Breast epithelium (tissue), 4 donors: Measurements from ENCODE around the gene GTPBP3. TPM values are rescaled to one million over a fixed set of nuclear protein-coding genes. Genes with fewer than 3 reads are reported as not detected.
"Not testable (repeated sequence)": the region's sequence is repeated elsewhere in the genome, so short reads cannot be mapped to it uniquely, and the experiment has no call there.

Experiments
- DNase-seq, 2 donors: peaks; one replicate each; pipeline ENCODE4 v3.0.0-alpha.2; 2019; ENCODE audit warnings: low spot score in 2 of 2
- H3K27ac ChIP-seq, 2 donors: fragments of 200-600 bp; sonication (generic) in 1 of 2; one replicate each; pipeline ENCODE4 v1.5.1; 2016 to 2019; ENCODE audit warnings: mild to moderate bottlenecking in 1 of 2
- H3K27me3 ChIP-seq, 2 donors: fragments of 200-600 bp; sonication (generic) in 1 of 2; one replicate each; pipeline versions ENCODE4 v1.5.1 to v1.6.0; 2017 to 2019; ENCODE audit warnings: control low read depth in 1 of 2, mild to moderate bottlenecking in 1 of 2
- H3K36me3 ChIP-seq: fragments of 200-600 bp; one replicate; pipeline ENCODE4 v1.5.1; 2019
- H3K4me1 ChIP-seq, 2 donors: fragments of 200-600 bp; sonication (generic); one replicate each; pipeline ENCODE4 v1.5.1; 2016 to 2019; ENCODE audit warnings: control low read depth in 1 of 2
- H3K4me3 ChIP-seq, 3 donors: fragments of 200-600 bp; sonication (generic); 1 replicate in 2 of 3; 2 replicates in 1 of 3; pipeline ENCODE4 v1.5.1; 2016 to 2019; ENCODE audit warnings: mild to moderate bottlenecking in 3 of 3, moderate library complexity in 2 of 3
- H3K9me3 ChIP-seq, 2 donors: fragments of 200-600 bp; sonication (generic) in 1 of 2; one replicate each; pipeline ENCODE4 v1.5.1; 2016 to 2019; ENCODE audit warnings: control low read depth in 1 of 2
- POLR2A ChIP-seq: fragments of 450-650 bp; IDR thresholded peaks from one replicate; pipeline ENCODE4 v1.6.1; 2016; ENCODE audit warnings: antibody characterized with exemption, mild to moderate bottlenecking, moderate library complexity
- POLR2AphosphoS5 ChIP-seq, 3 donors: sonication (generic); formaldehyde crosslinking; IDR thresholded peaks; one replicate each; pipeline ENCODE4 v1.6.1; 2017; ENCODE audit warnings: antibody characterized with exemption in 3 of 3
- intact Hi-C: fragments of 100-400 bp; cut with DNase I; formaldehyde crosslinking; loops from one replicate; pipeline ENCODE4 v1.15.1; 2023; ENCODE audit warnings: low total_unique reads
- total RNA-seq, 3 donors: library from RNA; depleted of rRNA; stranded (reverse); fragments of >200 nt; gene quantifications; one replicate each; pipeline ENCODE4 v1.1.0, GENCODE V29; 2016
- TF ChIP-seq, protein P1 (sequence below), 3 donors: fragments of 450-650 bp; IDR thresholded peaks; one replicate each; pipeline ENCODE4 v1.5.1; 2016 to 2017; ENCODE audit warnings: antibody characterized with exemption in 3 of 3, mild to moderate bottlenecking in 3 of 3, moderate library complexity in 3 of 3

Gene GTPBP3
- total RNA-seq, 3 donors from 2014 or later: 15.5 to 22.6 (median 17.7) TPM

DNA sequence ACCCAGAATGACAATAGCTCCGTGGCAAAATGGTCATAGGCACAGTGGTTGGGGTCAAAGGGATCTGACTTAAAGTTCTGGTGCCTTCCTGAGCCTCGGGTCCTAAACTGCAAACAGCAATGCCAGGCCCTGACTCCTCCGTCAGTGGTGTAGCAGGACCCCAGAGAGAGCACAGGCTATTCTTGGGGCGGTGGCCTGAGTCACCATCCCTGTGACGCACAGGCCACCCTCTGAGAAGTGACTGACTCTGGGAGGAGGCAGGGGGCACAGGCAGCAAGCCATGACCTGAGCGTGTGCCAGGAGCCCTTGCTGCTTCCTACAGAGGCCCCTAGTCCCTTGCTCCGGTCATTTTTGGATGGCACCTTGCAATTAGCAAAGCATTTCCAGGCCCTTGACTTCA is 21.0 kb downstream of the GTPBP3 start:
- H3K9me3 ChIP-seq: no peaks in the 10 kb centered on the region

DNA sequence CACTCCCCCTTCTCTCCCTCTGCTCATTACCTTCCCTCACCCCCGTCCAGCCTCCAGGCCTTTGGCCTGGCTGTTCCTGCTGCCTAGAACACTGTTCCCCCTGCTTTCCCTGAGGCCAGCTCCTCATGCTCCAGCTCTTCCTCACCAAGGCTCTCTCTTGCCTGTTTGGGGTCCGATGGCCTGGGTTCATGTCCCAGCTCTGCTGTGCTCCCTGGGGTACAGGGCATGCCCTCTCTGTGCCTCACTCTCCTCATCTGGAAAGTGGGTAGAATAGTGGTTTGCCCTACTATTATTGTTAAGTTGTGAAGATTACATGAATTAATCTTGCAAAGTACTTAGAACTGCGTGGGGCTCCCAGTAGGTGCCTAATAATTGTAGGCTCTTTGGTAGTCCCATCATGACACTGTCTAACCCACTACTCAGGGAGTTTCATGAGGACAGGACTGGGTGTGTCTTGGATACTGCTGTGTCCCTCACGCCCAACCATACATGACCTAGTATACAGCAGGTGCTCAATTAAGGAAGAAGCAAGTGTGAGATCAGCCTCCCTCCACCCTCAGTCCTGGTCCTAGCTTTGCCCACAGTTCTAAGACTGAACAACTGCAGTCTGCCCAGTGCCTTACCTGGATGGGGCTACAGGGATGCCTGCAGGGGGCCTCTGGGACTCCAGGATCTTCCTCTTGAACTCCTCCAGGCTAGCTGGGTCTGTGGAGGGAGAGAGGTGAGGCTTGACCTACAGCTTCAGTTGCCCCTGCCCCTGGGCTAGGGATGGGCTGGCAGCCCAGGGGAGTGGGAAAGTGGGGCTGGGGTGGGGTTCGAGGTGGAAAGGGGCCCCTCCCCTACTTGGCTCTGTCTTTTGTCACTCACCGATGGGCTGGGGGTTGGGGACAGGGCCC is 22.8 kb downstream of the GTPBP3 start:
- Histone ChIP-seq H3K4me1 (no peaks in the 10 kb centered on the region), H3K27ac (no peak overlapping the region), H3K9me3 (no peaks in the 10 kb centered on the region), H3K4me3 (no peak overlapping the region), H3K36me3 (no peaks in the 10 kb centered on the region), H3K27me3 (no peaks in the 10 kb centered on the region)
- intact Hi-C loops: no loop called here
- no peak for DNase-seq
- TF ChIP-seq POLR2A: no peak
- TF ChIP-seq, protein P1, sequence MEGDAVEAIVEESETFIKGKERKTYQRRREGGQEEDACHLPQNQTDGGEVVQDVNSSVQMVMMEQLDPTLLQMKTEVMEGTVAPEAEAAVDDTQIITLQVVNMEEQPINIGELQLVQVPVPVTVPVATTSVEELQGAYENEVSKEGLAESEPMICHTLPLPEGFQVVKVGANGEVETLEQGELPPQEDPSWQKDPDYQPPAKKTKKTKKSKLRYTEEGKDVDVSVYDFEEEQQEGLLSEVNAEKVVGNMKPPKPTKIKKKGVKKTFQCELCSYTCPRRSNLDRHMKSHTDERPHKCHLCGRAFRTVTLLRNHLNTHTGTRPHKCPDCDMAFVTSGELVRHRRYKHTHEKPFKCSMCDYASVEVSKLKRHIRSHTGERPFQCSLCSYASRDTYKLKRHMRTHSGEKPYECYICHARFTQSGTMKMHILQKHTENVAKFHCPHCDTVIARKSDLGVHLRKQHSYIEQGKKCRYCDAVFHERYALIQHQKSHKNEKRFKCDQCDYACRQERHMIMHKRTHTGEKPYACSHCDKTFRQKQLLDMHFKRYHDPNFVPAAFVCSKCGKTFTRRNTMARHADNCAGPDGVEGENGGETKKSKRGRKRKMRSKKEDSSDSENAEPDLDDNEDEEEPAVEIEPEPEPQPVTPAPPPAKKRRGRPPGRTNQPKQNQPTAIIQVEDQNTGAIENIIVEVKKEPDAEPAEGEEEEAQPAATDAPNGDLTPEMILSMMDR (IDR thresholded peaks at IDR 0.05): no peak
- TF ChIP-seq POLR2AphosphoS5 (IDR thresholded peaks at IDR 0.05): no peak

More for the DNA sequence above, 21.0 kb downstream of the GTPBP3 start:
- H3K4me1 ChIP-seq: no peaks in the 10 kb centered on the region
- peak overlapping the region in 1 of 2 donors; percentile 8 for H3K27ac ChIP-seq
- intact Hi-C loops: no loop called here
- no peak overlapping the region for H3K4me3 ChIP-seq
- no peak for TF ChIP-seq POLR2A
- no peaks in the 10 kb centered on the region for H3K27me3 ChIP-seq
- no peak for DNase-seq
- no peaks in the 10 kb centered on the region for H3K36me3 ChIP-seq

DNA sequence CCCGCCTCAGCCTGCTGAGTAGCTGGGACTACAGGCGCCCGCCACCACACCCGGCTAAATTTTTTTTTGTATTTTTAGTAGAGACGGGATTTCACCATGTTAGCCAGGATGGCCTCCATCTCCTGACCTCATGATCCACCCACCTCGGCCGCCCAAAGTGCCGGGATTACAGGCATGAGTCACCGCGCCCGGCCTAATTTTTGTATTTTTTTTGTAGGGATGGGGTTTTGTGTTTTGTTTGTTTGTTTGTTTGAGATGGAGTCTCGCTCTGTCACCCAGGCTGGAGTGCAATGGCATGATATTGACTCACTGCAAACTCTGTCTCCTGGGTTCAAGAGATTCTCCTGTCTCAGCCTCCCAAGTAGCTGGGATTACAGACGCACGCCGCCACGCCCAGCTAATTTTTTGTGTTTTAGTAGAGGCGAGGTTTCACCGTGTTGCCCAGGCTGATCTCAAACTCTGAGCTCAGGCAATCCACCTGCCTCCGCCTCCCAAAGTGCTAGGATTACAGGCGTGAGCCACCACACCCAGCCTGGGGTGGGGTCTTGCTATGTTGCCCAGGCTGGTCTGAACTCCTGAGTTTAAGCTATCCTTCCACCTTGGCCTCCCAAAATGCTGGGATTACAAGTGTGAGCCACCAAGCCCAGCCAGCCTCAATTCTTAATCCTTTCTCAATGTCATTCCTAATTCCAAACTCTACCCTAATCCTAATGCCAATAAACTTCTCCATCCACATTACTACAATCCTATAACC is 26.7 kb downstream of the GTPBP3 start:
- intact Hi-C loops, H3K27me3 ChIP-seq, H3K27ac ChIP-seq, H3K9me3 ChIP-seq, H3K4me1 ChIP-seq, H3K4me3 ChIP-seq, H3K36me3 ChIP-seq, DNase-seq: not testable (repeated sequence)

DNA sequence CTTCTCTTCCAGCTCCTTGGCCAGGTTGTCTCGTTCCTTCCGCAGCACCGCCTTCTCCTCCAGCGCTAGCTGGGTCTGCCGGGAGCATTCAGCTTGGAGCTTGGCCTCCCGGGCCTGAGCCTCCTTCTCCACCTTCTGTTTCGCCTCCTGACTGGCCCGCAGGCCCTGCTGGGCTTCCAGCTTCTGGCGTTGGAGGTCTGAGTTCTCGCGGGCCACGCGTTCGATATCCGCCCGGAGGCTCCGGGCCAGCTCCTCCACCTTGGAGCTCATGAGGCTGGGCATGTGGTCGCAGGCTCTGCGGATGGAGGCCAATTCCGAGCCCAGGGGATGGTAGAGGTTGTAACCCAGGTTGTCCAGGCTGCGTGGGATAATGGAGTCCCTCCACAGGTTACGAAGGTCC is 28.0 kb downstream of the GTPBP3 start:
- no peak for TF ChIP-seq POLR2A
- TF ChIP-seq, protein P1 (IDR thresholded peaks at IDR 0.05): no peak
- no peak for TF ChIP-seq POLR2AphosphoS5 (IDR thresholded peaks at IDR 0.05)
- Histone ChIP-seq H3K4me3 (no peak overlapping the region), H3K4me1 (no peaks in the 10 kb centered on the region), H3K27me3 (no peaks in the 10 kb centered on the region), H3K9me3 (no peaks in the 10 kb centered on the region), H3K36me3 (no peaks in the 10 kb centered on the region), H3K27ac (no peak overlapping the region)
- no peak for DNase-seq
- intact Hi-C loops: no loop called here

DNA sequence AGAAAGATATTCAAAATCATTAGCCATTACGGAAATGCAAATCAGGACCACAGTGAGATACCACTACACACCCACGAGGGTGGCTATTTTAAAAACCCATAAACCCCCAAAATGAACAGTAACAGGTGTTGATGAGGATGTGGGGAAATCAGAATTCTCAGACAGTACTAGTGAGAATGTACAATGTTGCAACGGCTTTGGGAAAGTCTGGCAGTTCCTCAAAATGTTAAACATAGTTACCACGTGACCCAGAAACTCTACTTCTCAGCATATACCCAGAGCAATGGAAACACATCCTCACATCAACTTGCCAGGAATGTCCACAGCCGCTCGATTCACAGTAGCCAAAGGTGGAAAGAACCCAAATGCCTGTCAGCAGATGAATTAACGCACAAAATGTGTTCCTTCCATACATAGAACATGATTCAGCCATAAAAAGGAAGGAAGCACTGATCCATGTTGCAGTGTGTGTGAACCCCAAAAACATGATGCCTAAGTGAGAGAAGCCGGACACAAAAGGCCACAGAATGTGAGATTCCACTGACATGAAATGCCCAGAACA is 32.8 kb downstream of the GTPBP3 start:
- intact Hi-C loops: no loop called here
- no peak overlapping the region for H3K27ac ChIP-seq
- no peaks in the 10 kb centered on the region for H3K36me3 ChIP-seq
- no peak overlapping the region for H3K4me3 ChIP-seq
- H3K4me1 ChIP-seq: no peaks in the 10 kb centered on the region
- H3K27me3 ChIP-seq: no peaks in the 10 kb centered on the region
- H3K9me3 ChIP-seq: no peaks in the 10 kb centered on the region
- TF ChIP-seq, protein P1 (IDR thresholded peaks at IDR 0.05): no peak
- TF ChIP-seq POLR2A (no peak), POLR2AphosphoS5 (IDR thresholded peaks at IDR 0.05) (no peak)
- DNase-seq: no peak
